ENCODE measurements around the gene RNF31. TPM values are rescaled to one million over a fixed set of nuclear protein-coding genes. Genes with fewer than 3 reads are reported as not detected.

The RNF31 gene
- total and polyA plus RNA-seq, 2 of the 13 experiments (the other 11 are each of a cell fraction or from before 2014, with no cell fraction given) = 48.2 to 86.8 TPM

DNA sequence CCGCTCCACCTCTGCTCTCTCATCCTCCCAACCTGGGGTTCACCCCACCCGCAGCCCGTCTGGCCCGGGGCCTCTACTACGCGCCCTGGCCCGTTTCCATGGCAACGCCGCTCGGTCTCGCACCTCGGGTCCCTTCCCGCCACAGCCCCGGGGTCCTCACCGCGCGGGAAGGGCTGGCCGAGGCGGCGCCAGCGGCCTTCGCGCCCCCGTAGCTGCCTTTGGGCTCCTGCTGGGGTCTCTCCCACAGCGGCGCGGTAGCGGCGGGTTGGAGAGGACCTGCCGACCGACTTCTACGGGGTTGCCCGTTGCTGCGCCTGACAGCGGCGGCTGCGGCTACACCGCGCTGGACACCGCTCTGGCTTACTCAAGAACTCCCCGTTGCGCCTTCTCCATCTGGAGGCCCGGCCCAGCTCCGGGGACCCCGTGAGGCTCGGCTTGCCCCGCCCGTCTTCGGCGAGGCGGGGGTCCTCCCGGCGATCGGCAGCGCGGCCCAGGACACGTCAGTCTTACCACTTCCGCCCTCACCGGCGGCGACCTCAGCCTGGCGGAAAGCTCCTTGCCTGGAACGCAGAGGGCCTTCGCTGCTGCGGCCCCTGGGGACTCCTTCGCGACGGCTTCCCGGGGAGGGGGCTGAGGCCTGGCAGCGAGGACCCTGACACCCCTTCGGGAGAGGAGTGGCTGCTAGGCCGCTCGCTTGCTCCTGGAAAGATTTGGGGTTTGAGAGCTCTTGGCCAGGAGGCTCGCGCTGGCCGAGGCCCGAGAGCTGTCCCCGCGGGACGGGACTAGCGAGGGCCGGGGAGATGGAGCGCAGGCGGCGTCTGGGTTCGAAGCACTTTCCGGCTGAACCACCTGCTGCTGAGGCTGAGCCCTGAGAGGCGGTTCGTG, 48.1 kb downstream of the RNF31 start, which contains the start of gene TM9SF1 (continued):
- TF ChIP-seq KDM5B (CRISPR knock-in tag; IDR thresholded peaks at IDR 0.05; ENCODE audit: borderline replicate concordance) (peak; percentile 98), BRD4 (CRISPR knock-in tag; IDR thresholded peaks at IDR 0.05) (peak; percentile 95), ZZZ3 (CRISPR knock-in tag; IDR thresholded peaks at IDR 0.05; ENCODE audit: borderline replicate concordance) (peak; percentile 99), ZNF605 (CRISPR knock-in tag; IDR thresholded peaks at IDR 0.05) (peak; percentile 100), NFIB (CRISPR knock-in tag; IDR thresholded peaks at IDR 0.05; ENCODE audit: borderline replicate concordance) (peak; percentile 92; the same call in 1 of the 2 replicates), ZNF253 (CRISPR knock-in tag; IDR thresholded peaks at IDR 0.05; ENCODE audit: borderline replicate concordance) (peak; percentile 93), TCF7L2 (IDR thresholded peaks at IDR 0.05; ENCODE audit: low read depth, low read length) (no peak), ZNF143 (CRISPR knock-in tag; IDR thresholded peaks at IDR 0.05) (peak; percentile 82), ARID2 (CRISPR knock-in tag; IDR thresholded peaks at IDR 0.05; ENCODE audit: borderline replicate concordance) (peak; percentile 95), CENPT (CRISPR knock-in tag; IDR thresholded peaks at IDR 0.05; ENCODE audit: low read depth) (peak; percentile 95; the same call in 1 of the 2 replicates), SNRNP70 (IDR thresholded peaks at IDR 0.05; ENCODE audit: low read depth, low read length) (no peak; the same call in 1 of the 2 replicates), NAIF1 (CRISPR knock-in tag; IDR thresholded peaks at IDR 0.05; ENCODE audit: borderline replicate concordance) (no peak), IRX3 (CRISPR knock-in tag; IDR thresholded peaks at IDR 0.05; ENCODE audit: borderline replicate concordance, low read depth) (peak; percentile 98), JUN (CRISPR knock-in tag; IDR thresholded peaks at IDR 0.05) (peak; percentile 83)
- TF ChIP-seq, protein P1, sequence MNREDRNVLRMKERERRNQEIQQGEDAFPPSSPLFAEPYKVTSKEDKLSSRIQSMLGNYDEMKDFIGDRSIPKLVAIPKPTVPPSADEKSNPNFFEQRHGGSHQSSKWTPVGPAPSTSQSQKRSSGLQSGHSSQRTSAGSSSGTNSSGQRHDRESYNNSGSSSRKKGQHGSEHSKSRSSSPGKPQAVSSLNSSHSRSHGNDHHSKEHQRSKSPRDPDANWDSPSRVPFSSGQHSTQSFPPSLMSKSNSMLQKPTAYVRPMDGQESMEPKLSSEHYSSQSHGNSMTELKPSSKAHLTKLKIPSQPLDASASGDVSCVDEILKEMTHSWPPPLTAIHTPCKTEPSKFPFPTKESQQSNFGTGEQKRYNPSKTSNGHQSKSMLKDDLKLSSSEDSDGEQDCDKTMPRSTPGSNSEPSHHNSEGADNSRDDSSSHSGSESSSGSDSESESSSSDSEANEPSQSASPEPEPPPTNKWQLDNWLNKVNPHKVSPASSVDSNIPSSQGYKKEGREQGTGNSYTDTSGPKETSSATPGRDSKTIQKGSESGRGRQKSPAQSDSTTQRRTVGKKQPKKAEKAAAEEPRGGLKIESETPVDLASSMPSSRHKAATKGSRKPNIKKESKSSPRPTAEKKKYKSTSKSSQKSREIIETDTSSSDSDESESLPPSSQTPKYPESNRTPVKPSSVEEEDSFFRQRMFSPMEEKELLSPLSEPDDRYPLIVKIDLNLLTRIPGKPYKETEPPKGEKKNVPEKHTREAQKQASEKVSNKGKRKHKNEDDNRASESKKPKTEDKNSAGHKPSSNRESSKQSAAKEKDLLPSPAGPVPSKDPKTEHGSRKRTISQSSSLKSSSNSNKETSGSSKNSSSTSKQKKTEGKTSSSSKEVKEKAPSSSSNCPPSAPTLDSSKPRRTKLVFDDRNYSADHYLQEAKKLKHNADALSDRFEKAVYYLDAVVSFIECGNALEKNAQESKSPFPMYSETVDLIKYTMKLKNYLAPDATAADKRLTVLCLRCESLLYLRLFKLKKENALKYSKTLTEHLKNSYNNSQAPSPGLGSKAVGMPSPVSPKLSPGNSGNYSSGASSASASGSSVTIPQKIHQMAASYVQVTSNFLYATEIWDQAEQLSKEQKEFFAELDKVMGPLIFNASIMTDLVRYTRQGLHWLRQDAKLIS (CRISPR knock-in tag; IDR thresholded peaks at IDR 0.05) = peak; percentile 91; the same call in 1 of the 2 replicates
- TF ChIP-seq, protein P2, sequence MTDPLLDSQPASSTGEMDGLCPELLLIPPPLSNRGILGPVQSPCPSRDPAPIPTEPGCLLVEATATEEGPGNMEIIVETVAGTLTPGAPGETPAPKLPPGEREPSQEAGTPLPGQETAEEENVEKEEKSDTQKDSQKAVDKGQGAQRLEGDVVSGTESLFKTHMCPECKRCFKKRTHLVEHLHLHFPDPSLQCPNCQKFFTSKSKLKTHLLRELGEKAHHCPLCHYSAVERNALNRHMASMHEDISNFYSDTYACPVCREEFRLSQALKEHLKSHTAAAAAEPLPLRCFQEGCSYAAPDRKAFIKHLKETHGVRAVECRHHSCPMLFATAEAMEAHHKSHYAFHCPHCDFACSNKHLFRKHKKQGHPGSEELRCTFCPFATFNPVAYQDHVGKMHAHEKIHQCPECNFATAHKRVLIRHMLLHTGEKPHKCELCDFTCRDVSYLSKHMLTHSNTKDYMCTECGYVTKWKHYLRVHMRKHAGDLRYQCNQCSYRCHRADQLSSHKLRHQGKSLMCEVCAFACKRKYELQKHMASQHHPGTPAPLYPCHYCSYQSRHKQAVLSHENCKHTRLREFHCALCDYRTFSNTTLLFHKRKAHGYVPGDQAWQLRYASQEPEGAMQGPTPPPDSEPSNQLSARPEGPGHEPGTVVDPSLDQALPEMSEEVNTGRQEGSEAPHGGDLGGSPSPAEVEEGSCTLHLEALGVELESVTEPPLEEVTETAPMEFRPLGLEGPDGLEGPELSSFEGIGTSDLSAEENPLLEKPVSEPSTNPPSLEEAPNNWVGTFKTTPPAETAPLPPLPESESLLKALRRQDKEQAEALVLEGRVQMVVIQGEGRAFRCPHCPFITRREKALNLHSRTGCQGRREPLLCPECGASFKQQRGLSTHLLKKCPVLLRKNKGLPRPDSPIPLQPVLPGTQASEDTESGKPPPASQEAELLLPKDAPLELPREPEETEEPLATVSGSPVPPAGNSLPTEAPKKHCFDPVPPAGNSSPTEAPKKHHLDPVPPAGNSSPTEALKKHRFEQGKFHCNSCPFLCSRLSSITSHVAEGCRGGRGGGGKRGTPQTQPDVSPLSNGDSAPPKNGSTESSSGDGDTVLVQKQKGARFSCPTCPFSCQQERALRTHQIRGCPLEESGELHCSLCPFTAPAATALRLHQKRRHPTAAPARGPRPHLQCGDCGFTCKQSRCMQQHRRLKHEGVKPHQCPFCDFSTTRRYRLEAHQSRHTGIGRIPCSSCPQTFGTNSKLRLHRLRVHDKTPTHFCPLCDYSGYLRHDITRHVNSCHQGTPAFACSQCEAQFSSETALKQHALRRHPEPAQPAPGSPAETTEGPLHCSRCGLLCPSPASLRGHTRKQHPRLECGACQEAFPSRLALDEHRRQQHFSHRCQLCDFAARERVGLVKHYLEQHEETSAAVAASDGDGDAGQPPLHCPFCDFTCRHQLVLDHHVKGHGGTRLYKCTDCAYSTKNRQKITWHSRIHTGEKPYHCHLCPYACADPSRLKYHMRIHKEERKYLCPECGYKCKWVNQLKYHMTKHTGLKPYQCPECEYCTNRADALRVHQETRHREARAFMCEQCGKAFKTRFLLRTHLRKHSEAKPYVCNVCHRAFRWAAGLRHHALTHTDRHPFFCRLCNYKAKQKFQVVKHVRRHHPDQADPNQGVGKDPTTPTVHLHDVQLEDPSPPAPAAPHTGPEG (CRISPR knock-in tag; IDR thresholded peaks at IDR 0.05) = peak; percentile 85
- TF ChIP-seq, protein P3, sequence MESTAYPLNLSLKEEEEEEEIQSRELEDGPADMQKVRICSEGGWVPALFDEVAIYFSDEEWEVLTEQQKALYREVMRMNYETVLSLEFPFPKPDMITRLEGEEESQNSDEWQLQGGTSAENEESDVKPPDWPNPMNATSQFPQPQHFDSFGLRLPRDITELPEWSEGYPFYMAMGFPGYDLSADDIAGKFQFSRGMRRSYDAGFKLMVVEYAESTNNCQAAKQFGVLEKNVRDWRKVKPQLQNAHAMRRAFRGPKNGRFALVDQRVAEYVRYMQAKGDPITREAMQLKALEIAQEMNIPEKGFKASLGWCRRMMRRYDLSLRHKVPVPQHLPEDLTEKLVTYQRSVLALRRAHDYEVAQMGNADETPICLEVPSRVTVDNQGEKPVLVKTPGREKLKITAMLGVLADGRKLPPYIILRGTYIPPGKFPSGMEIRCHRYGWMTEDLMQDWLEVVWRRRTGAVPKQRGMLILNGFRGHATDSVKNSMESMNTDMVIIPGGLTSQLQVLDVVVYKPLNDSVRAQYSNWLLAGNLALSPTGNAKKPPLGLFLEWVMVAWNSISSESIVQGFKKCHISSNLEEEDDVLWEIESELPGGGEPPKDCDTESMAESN (CRISPR knock-in tag; conservative IDR thresholded peaks at IDR 0.05) = peak; percentile 99

Data from HepG2 (cell line).